K562 (cell line): ENCODE data around the gene PRAME. TPM values are rescaled to one million over a fixed set of nuclear protein-coding genes. Genes with fewer than 3 reads are reported as not detected.

ENCODE experiments used
- NCOA1 ChIP-seq: fragments of 450-650 bp; IDR thresholded peaks from 2 replicates; pipeline ENCODE4 v1.6.1; 2016; ENCODE audit warnings: low read depth
- PHF8 ChIP-seq: fragments of 200-600 bp; sonication (generic); IDR thresholded peaks from 2 replicates; pipeline ENCODE4 v1.6.1; 2012; ENCODE audit warnings: mixed run types, mild to moderate bottlenecking, inconsistent platforms, low read length, moderate library complexity, borderline replicate concordance
- RBM22 ChIP-seq: fragments of 200-400 bp; formaldehyde crosslinking; IDR thresholded peaks from 2 replicates; pipeline ENCODE4 v1.6.1; 2018; ENCODE audit warnings: low read length, low read depth; ENCODE audit not compliant: poor library complexity, severe bottlenecking
- STAT6 ChIP-seq: sonication (generic); formaldehyde crosslinking; IDR thresholded peaks from 2 replicates; pipeline ENCODE4 v1.8.1; 2023; ENCODE audit warnings: mild to moderate bottlenecking, missing genetic modification reagents
- TAF1 ChIP-seq: IDR thresholded peaks from 2 replicates; pipeline ENCODE4 v1.6.1; 2011; ENCODE audit warnings: mild to moderate bottlenecking, low read length, moderate library complexity; ENCODE audit not compliant: insufficient read depth, control insufficient read depth, severe bottlenecking; ENCODE audit errors: extremely low read depth
- polyA plus RNA-seq, 8 experiments: library from polyadenylated mRNA; depleted of rRNA in 4 of 8; stranded (reverse) in 5 of 8; unstranded in 3 of 8; fragments of >200 nt; fragmentation: Nextera tagmentation in 2 of 8; fragmentation: Illumina TruSeq in 1 of 8; extraction: Ambion mirVana in 2 of 8; extraction: Trizol in 1 of 8; gene quantifications; 2 replicates each; pipeline versions ENCODE4 v1.2.1 to v1.2.3, GENCODE V29; 2011 to 2014; ENCODE audit warnings: inconsistent platforms in 1 of 8, missing spikeins in 1 of 8
- total RNA-seq, 7 experiments: library from RNA; depleted of rRNA in 6 of 7; stranded (reverse); fragments of >200 nt in 6 of 7; fragmentation: Illumina TruSeq in 2 of 7; extraction: Trizol in 2 of 7; gene quantifications; 2 replicates each; pipeline versions ENCODE4 v1.2.1 to v1.2.3, GENCODE V29; 2011 to 2021; ENCODE audit warnings: low replicate concordance in 1 of 7
- TF ChIP-seq, protein P1 (sequence below): sonication (generic); formaldehyde crosslinking; IDR thresholded peaks from 2 replicates; pipeline ENCODE4 v1.8.0; 2023; ENCODE audit warnings: mild to moderate bottlenecking, missing genetic modification reagents
- TF ChIP-seq, protein P2 (sequence below): fragments of 450-650 bp; IDR thresholded peaks from 2 replicates; pipeline ENCODE4 v1.6.1; 2016; ENCODE audit warnings: low read depth
- TF ChIP-seq, protein P3 (sequence below): fragments of 250-450 bp; sonication (Bioruptor Pico); IDR thresholded peaks from 2 replicates; pipeline ENCODE4 v1.5.0; 2022; ENCODE audit warnings: mild to moderate bottlenecking

The PRAME gene
- total and polyA plus RNA-seq, 9 of the 15 experiments (the other 6 are each of a cell fraction or from before 2014, with no cell fraction given), result 662 to 2,141 (median 1,142) TPM

GRCh38 chr22:22508274-22509176, 50.5 kb downstream of the PRAME start, which contains the start of gene ZNF280B (continued):
- TF ChIP-seq, protein P1, sequence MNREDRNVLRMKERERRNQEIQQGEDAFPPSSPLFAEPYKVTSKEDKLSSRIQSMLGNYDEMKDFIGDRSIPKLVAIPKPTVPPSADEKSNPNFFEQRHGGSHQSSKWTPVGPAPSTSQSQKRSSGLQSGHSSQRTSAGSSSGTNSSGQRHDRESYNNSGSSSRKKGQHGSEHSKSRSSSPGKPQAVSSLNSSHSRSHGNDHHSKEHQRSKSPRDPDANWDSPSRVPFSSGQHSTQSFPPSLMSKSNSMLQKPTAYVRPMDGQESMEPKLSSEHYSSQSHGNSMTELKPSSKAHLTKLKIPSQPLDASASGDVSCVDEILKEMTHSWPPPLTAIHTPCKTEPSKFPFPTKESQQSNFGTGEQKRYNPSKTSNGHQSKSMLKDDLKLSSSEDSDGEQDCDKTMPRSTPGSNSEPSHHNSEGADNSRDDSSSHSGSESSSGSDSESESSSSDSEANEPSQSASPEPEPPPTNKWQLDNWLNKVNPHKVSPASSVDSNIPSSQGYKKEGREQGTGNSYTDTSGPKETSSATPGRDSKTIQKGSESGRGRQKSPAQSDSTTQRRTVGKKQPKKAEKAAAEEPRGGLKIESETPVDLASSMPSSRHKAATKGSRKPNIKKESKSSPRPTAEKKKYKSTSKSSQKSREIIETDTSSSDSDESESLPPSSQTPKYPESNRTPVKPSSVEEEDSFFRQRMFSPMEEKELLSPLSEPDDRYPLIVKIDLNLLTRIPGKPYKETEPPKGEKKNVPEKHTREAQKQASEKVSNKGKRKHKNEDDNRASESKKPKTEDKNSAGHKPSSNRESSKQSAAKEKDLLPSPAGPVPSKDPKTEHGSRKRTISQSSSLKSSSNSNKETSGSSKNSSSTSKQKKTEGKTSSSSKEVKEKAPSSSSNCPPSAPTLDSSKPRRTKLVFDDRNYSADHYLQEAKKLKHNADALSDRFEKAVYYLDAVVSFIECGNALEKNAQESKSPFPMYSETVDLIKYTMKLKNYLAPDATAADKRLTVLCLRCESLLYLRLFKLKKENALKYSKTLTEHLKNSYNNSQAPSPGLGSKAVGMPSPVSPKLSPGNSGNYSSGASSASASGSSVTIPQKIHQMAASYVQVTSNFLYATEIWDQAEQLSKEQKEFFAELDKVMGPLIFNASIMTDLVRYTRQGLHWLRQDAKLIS (CRISPR knock-in tag), result peak; percentile 95
- TF ChIP-seq NCOA1 (no peak), STAT6 (peak; percentile 100), PHF8 (no peak), RBM22 (no peak), TAF1 (no peak)
- TF ChIP-seq, protein P2, sequence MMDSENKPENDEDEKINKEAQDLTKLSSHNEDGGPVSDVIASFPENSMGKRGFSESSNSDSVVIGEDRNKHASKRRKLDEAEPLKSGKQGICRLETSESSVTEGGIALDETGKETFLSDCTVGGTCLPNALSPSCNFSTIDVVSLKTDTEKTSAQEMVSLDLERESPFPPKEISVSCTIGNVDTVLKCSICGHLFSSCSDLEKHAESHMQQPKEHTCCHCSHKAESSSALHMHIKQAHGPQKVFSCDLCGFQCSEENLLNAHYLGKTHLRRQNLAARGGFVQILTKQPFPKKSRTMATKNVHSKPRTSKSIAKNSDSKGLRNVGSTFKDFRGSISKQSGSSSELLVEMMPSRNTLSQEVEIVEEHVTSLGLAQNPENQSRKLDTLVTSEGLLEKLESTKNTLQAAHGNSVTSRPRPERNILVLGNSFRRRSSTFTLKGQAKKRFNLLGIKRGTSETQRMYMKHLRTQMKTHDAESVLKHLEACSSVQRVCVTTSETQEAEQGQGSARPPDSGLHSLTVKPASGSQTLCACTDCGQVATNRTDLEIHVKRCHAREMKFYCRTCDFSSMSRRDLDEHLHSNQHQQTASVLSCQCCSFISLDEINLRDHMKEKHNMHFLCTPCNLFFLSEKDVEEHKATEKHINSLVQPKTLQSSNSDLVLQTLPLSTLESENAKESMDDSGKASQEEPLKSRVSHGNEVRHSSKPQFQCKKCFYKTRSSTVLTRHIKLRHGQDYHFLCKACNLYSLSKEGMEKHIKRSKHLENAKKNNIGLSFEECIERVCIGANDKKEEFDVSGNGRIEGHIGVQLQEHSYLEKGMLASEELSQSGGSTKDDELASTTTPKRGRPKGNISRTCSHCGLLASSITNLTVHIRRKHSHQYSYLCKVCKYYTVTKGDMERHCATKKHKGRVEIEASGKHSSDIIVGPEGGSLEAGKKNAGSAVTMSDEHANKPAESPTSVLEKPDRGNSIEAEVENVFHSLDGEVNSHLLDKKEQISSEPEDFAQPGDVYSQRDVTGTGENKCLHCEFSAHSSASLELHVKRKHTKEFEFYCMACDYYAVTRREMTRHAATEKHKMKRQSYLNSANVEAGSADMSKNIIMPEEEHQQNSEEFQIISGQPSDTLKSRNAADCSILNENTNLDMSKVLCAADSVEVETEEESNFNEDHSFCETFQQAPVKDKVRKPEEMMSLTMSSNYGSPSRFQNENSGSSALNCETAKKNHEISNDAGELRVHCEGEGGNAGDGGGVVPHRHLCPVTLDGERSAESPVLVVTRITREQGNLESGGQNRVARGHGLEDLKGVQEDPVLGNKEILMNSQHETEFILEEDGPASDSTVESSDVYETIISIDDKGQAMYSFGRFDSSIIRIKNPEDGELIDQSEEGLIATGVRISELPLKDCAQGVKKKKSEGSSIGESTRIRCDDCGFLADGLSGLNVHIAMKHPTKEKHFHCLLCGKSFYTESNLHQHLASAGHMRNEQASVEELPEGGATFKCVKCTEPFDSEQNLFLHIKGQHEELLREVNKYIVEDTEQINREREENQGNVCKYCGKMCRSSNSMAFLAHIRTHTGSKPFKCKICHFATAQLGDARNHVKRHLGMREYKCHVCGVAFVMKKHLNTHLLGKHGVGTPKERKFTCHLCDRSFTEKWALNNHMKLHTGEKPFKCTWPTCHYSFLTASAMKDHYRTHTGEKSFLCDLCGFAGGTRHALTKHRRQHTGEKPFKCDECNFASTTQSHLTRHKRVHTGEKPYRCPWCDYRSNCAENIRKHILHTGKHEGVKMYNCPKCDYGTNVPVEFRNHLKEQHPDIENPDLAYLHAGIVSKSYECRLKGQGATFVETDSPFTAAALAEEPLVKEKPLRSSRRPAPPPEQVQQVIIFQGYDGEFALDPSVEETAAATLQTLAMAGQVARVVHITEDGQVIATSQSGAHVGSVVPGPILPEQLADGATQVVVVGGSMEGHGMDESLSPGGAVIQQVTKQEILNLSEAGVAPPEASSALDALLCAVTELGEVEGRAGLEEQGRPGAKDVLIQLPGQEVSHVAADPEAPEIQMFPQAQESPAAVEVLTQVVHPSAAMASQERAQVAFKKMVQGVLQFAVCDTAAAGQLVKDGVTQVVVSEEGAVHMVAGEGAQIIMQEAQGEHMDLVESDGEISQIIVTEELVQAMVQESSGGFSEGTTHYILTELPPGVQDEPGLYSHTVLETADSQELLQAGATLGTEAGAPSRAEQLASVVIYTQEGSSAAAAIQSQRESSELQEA, result no peak
- TF ChIP-seq, protein P3, sequence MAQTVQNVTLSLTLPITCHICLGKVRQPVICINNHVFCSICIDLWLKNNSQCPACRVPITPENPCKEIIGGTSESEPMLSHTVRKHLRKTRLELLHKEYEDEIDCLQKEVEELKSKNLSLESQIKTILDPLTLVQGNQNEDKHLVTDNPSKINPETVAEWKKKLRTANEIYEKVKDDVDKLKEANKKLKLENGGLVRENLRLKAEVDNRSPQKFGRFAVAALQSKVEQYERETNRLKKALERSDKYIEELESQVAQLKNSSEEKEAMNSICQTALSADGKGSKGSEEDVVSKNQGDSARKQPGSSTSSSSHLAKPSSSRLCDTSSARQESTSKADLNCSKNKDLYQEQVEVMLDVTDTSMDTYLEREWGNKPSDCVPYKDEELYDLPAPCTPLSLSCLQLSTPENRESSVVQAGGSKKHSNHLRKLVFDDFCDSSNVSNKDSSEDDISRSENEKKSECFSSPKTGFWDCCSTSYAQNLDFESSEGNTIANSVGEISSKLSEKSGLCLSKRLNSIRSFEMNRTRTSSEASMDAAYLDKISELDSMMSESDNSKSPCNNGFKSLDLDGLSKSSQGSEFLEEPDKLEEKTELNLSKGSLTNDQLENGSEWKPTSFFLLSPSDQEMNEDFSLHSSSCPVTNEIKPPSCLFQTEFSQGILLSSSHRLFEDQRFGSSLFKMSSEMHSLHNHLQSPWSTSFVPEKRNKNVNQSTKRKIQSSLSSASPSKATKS (CRISPR knock-in tag), result no peak
